ENCODE results near the gene TARM1. TPM values are rescaled to one million over a fixed set of nuclear protein-coding genes. Genes with fewer than 3 reads are reported as not detected.
A peak's percentile ranks its signal among the peaks of the same experiment; 100 is the strongest.

The TARM1 gene
- total and polyA plus RNA-seq, 2 of the 4 experiments (the other 2 are of a cell fraction) = not detected

DNA sequence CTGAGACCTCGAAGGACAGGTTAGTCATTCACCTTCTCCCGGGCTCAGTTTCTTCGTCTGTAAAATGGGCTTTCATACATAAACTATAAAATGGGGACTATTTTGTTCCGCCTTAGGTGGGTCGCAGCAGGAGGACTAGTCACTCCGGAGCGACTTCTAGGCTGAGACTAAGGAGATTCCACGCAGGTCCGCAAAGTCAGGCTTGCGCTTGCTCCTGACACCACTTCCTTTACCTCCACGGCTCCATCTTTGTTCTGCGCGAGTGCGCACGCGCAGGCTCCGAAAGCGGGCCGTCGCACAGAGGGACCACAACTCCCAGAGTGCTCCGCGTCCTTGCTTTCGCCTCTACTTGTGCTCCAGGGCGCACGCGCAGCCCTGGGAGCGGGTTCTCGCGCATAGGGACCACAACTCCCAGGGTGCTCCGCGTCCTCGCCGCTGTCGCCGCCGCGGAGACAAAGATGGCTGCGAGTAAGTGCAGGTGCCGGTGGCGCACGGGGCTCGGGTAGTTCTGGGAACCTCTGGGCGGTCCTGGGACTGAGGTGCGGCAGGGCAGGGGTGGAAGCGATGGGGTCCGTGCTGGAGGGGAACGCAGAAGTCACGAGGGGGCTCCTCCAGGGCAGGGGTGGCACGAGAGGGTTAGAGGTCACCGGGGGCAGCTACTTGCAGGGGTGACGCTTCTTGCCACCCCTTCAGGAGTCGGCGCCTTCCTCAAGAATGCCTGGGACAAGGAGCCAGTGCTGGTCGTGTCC lies 21.4 kb upstream of the TARM1 start, which contains the start of gene NDUFA3:
TSS of gene NDUFA3 (plus strand) at position 435 of the 749 bp plus-strand sequence. CDS start at position 459, 24 bp downstream.
- TF ChIP-seq CEBPB (IDR thresholded peaks at IDR 0.05; ENCODE audit: low read depth, low read length) (no peak), NFE2L2 (IDR thresholded peaks at IDR 0.05; ENCODE audit: low read depth, low read length) (no peak), MXI1 (IDR thresholded peaks at IDR 0.05; ENCODE audit: borderline replicate concordance, low read depth, low read length) (peak; percentile 77; the same call in 1 of the 2 replicates), RCOR1 (IDR thresholded peaks at IDR 0.05; ENCODE audit: insufficient replicate concordance, low read length) (peak; percentile 96), SMC3 (IDR thresholded peaks at IDR 0.05; ENCODE audit: low read depth, low read length) (no peak), FOS (IDR thresholded peaks at IDR 0.05; ENCODE audit: low read depth, low read length) (no peak), MAZ (IDR thresholded peaks at IDR 0.05; ENCODE audit: borderline replicate concordance, low read depth, low read length) (peak; percentile 67; the same call in 1 of the 2 replicates)
- TF ChIP-seq, protein P1, sequence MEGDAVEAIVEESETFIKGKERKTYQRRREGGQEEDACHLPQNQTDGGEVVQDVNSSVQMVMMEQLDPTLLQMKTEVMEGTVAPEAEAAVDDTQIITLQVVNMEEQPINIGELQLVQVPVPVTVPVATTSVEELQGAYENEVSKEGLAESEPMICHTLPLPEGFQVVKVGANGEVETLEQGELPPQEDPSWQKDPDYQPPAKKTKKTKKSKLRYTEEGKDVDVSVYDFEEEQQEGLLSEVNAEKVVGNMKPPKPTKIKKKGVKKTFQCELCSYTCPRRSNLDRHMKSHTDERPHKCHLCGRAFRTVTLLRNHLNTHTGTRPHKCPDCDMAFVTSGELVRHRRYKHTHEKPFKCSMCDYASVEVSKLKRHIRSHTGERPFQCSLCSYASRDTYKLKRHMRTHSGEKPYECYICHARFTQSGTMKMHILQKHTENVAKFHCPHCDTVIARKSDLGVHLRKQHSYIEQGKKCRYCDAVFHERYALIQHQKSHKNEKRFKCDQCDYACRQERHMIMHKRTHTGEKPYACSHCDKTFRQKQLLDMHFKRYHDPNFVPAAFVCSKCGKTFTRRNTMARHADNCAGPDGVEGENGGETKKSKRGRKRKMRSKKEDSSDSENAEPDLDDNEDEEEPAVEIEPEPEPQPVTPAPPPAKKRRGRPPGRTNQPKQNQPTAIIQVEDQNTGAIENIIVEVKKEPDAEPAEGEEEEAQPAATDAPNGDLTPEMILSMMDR (conservative IDR thresholded peaks at IDR 0.05; ENCODE audit: low read depth, low read length) = no peak
- H3K36me3 ChIP-seq (ENCODE audit: control insufficient read depth, insufficient read depth, low read length) = peaks cover 17% of the 10 kb centered on the region
- CTCF ChIA-PET = no interaction called here
- H3K9me1 ChIP-seq (ENCODE audit: insufficient read depth, low read length) = no peaks in the 10 kb centered on the region
- H3K27ac ChIP-seq (ENCODE audit: insufficient read depth, low read length) = peak within 1 kb of the TSS; percentile 53
- H3K9me3 ChIP-seq (ENCODE audit: control insufficient read depth, insufficient read depth, low read length) = no peaks in the 10 kb centered on the region
- peak within 1 kb of the TSS; percentile 44 for H2BK5ac ChIP-seq (ENCODE audit: low read depth, low read length, poor library complexity, severe bottlenecking)
- peak within 1 kb of the TSS; percentile 94 to 98 for H4K8ac ChIP-seq (ENCODE audit: low read depth in 2 of 2, low read length in 2 of 2)
- H3K79me1 ChIP-seq (ENCODE audit: low read depth in 1 of 2, low read length in 2 of 2) = peaks cover 4 to 21% of the 10 kb centered on the region in 2 experiments
- peak within 1 kb of the TSS; percentile 63 for H3K9ac ChIP-seq (ENCODE audit: low read depth, low read length)
- H3K4me2 ChIP-seq (ENCODE audit: low read depth, low read length) = peak within 1 kb of the TSS; percentile 72
- ATAC-seq (ENCODE audit: low read depth) (peak; percentile 100), DNase-seq (peak; percentile 98)
- in situ Hi-C loops (cut with MboI; ENCODE audit: low sequenced_read_pairs) (loop anchor here (25.0 kb wide), 1 partner anchor 360 kb away; the partner anchor contains the start of genes CDC42EP5 and LENG9), dilution Hi-C loops (cut with HindIII; ENCODE audit: low sequenced_read_pairs, unreplicated experiment) (no loop called here), intact Hi-C loops (cut with micrococcal nuclease) (loop anchor here (10.0 kb wide), 1 partner anchor 238 kb away; the partner anchor contains the start of gene MYADM)
- 0 out of 2 replicates have a peak within 1 kb of the TSS, but pooled peaks have one; percentile 8 for H3K18ac ChIP-seq (ENCODE audit: low read depth, low read length)
- H3K56ac ChIP-seq (ENCODE audit: extremely low read depth, insufficient read depth, low read length) = peak within 1 kb of the TSS; percentile 60
- peak within 1 kb of the TSS; percentile 82 for H2AFZ ChIP-seq (replicated peaks; ENCODE audit: low read length, poor library complexity)
- no TSS peak for BruUV-seq (replicated peaks)
- H3K27me3 ChIP-seq (ENCODE audit: control insufficient read depth, insufficient read depth, low read length) = no peaks in the 10 kb centered on the region
- H2BK15ac ChIP-seq (ENCODE audit: low read depth, low read length) = no peak within 1 kb of the TSS
- H4K5ac ChIP-seq (ENCODE audit: low read depth, low read length) = peak within 1 kb of the TSS; percentile 87
- H2AK5ac ChIP-seq (ENCODE audit: low read depth, low read length) = peak within 1 kb of the TSS; percentile 87
- peak within 1 kb of the TSS; percentile 62; the same call in 1 of the 2 replicates for H3K23ac ChIP-seq (ENCODE audit: low read depth, low read length)
- H3K4me1 ChIP-seq (ENCODE audit: control insufficient read depth, insufficient read depth, low read length) = no peaks in the 10 kb centered on the region
- peak within 1 kb of the TSS; percentile 96 for H2AK9ac ChIP-seq (replicated peaks; ENCODE audit: low read depth, low read length, poor library complexity)
- 0% methylated on average over 15 of the region's 54 CpGs; no CpG with 5 or more reads in 1 of the 2 experiments for WGBS, 2 experiments (ENCODE audit: extremely low coverage in 2 of 2, insufficient read length in 1 of 2)
- H3K4me3 ChIP-seq (ENCODE audit: insufficient read depth, low read depth, low read length) = peak within 1 kb of the TSS; percentile 58
- no peak within 1 kb of the TSS for H2BK120ac ChIP-seq (ENCODE audit: low read depth, low read length)
- H4K91ac ChIP-seq (ENCODE audit: insufficient read depth, low read depth, low read length) = peak within 1 kb of the TSS; percentile 55
- no peaks in the 10 kb centered on the region for H4K20me1 ChIP-seq (ENCODE audit: insufficient read depth, low read length)
- peak within 1 kb of the TSS; percentile 58 for H3K14ac ChIP-seq (replicated peaks; ENCODE audit: low read depth, low read length)
- POLR2A ChIA-PET (ENCODE audit: unreplicated experiment) = no interaction called here
- no peak within 1 kb of the TSS for H2BK20ac ChIP-seq (ENCODE audit: low read depth, low read length)
- peak within 1 kb of the TSS; percentile 75 for H3K4ac ChIP-seq (ENCODE audit: low read depth, low read length)

Measured in IMR-90 (cell line).